Measurements from ENCODE around the gene PRPF18.
"Not testable (repeated sequence)": the region's sequence is repeated elsewhere in the genome, so short reads cannot be mapped to it uniquely, and the experiment has no call there.

The PRPF18 gene, protein sequence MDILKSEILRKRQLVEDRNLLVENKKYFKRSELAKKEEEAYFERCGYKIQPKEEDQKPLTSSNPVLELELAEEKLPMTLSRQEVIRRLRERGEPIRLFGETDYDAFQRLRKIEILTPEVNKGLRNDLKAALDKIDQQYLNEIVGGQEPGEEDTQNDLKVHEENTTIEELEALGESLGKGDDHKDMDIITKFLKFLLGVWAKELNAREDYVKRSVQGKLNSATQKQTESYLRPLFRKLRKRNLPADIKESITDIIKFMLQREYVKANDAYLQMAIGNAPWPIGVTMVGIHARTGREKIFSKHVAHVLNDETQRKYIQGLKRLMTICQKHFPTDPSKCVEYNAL

DNA sequence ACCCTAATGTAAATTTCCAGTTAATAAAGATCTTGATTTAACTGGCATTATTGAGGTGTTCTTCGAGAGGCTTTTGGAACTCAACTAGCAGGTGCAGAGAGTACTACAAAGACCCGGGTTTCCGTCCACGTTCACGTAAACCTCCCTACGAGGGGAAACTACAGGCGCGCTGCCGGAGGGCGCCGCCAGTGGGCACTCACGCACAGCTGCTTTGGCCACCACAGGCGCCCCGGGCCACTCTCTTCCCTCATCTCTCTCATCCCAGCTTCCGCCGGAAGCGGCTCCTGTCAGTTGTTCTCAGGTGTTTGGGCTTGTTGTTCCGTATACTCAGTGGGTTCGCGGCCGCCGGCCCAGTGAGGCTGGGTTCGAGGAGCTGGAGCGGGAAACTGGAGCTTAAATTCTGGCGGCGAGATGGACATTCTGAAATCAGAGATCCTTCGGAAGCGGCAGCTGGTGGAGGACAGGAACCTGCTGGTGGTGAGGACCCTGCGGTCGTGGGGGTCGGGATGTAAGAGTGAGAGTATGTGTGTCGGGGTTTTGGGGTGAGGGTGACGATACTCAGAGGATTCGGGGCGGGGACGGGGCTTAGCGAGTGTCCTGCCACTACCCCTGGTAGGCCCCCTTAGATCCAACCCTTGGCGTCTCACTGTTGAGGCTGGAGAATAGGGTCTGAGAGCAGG lies at the start of gene PRPF18:
Gene PRPF18, plus strand, starts transcription at position 290 of the 680 bp plus-strand sequence. Its CDS starts 122 bp downstream, at position 412.
- peak; percentile 80 for DNase-seq (ENCODE audit: low read depth)

DNA sequence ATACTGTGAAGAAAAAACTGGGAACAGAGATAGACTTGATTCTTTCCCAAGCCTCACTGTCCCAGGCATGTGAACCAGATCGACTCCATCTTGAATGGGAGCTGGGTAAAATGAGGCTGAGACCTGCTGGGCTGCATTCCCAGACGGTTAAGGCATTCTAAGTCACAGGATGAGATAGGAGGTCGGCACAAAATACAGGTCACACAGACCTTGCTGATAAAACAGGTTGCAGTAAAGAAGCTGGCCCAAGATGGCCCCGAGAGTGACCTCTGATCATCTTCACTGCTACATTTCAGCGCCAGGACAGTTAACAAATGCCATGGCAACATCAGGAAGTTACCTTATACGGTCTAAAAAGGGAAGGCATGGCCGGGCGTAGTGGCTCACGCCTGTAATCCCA lies 48.8 kb upstream of the PRPF18 start:
- not testable (repeated sequence) for DNase-seq (ENCODE audit: low read depth)

DNA sequence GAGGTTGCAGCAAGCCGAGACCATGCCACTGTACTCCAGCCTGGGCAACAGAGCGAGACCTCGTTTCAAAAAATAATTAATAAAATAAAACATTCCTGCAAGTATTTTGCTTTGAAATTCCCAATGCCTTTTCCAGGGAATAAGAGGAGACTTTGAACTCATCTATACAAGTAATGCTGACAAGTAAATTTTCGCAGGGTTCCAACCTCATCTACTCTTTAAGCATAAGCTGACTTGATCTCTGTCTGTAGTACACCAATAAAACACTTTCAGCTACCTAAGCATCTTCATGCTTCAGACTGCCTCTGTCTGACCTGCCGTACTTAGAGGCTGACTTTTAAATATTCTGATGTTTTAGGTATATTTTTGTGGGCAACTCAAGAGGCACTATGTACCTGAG lies 44.2 kb upstream of the PRPF18 start:
- DNase-seq (ENCODE audit: low read depth), result no peak

DNA sequence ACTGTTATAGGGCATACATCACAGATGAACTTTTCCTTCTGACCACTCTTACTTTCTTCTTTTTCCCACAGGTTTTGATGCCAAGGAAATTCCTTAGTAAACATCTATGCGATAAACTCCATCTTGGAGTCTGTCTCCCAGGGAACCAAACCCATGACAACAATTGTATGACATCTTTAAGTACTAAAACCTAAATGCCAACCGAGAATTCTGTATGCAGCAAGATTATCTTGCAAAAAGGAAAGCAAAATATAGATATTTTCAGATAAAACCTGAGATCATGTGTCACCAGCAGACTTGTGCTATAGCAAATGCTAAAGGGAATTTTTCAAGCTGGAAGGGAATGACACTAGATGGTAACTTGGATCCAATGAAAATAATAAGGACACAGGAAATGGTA lies 36.0 kb upstream of the PRPF18 start:
- no peak for DNase-seq (ENCODE audit: low read depth)

DNA sequence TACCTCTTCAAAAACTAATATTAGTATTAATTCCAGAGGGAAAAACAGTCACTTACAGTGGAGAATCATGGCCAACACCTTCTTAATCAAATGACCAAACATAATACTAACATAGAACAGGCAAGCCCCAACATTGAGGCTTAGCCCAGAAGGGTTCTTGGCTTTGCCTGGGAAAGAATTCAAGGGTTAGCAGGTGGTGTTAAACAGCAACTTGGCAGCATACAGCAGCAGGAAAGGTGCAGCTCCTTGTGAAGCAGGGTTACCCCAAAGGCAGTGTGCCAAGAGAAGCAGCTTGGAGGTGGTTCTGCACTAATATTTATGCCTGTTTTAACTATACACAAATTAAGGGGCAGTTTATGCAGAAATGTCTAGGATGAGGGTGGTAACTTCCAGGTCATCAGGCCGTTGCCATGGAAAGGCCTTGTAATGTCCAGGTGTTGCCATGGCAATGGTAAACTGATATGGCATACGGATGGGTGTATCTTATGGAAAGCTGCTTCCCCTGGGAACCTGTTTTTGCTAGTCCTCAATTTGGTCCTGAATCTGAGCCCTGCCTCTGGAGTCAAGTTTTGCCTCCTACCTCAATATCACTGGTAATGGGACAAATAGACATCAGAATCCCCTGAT lies 30.8 kb upstream of the PRPF18 start:
- no peak for DNase-seq (ENCODE audit: low read depth)

DNA sequence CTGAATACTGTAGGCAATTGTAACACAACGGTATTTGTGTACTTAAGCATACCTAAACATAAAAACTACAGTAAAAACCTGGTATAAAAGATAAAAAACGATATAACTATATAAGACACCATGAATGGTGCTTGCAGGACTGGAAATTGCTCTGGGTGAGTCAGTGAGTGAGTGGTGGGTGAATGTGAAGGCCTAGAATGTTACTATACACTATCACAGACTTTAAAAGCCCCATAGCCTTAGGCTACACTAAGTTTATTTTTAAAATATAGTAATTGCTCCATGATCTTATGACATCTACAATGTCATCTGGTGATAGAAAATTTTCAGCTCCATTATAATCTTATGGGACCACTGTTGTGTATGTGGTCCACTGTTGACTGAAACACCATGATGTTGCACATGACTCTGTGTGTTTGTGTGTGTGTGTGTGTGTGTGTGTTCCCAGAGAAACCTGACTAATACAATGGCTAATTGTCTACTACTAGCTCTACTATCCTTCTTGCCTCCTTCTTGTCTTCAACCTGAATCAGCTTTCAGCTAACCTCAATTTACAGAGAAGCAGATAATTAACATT lies 27.6 kb upstream of the PRPF18 start:
- DNase-seq (ENCODE audit: low read depth), result no peak

DNA sequence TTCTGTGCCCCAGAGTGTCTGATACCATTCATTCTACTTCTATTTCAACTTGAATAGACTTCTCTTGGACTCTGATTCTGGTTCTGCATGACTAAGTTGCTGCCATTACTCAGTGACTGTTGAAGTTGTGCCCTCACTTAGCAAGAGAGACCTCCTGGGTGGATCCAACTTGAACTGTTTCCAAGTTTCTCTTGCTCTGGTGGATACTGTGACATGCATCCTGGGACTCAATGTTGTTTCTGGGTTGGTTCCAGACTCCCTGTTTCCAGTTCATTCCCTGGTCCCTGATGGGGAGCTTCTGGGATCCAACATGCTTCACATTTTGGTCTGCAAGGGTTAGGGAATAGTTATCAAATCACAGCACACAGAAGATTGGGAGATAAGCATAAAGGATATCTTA lies 26.2 kb upstream of the PRPF18 start:
- DNase-seq (ENCODE audit: low read depth), result no peak

DNA sequence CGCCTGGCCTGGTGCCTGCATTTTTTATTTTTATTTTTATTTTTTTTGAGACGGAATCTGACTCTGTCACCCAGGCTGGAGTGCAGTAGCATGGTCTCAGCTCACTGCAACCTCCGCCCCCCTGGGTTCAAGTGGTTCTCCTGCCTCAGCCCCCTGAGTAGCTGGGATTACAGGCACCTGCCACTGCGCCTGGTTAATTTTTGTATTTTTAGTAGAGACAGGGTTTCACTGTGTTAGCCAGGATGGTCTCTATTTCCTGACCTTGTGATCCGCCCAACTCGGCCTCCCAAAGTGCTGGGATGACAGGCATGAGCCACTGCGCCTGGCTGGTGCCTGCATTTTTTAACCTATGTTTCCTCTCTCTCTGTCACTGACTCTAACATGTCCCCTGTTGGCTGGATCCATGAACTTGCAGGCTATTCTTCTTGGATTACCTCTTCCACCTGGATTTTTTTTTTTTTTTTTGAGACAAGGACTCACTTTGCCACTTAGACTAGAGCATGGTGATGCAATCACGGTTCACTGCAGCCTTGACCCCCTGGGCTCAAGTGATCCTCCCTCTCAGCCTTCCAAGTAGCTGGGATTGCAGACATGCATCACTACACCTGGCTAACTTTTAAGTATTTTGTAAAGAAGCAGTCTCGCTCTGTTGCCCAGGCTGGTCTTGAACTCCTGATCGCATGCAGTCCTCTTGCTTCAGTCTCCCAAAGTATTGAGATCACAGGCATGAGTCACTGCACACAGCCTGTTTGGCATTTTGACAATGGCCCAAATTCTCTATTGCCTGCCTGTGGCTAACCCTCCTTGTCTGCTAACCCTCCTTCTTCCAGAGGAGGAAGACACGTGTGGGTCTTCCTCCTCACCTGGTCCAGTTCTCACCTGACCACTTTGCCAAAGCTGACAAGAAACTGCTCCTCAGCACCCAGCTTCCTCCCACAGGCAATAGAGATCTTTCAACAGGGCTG lies 23.0 kb upstream of the PRPF18 start:
- DNase-seq (ENCODE audit: low read depth), result no peak

DNA sequence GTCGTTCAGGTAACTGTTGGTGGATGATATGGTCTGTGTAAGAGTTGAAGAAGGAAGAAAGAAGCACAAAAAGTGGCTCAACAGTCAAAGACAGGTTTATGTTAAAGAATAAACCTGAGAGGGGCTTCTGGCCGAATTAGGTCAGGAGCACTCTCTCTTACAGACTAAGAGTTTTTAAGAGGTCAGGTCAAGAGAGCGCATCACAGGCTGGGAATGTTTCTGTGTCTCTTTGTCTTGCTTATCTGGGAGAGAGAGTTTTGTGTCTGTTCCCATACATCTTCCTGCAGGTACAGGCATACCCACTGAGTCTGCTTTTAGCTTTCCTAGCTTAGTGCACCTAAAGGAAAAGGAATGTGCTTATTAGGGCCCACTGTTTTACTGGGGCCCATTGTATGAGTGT lies 22.2 kb upstream of the PRPF18 start:
- DNase-seq (ENCODE audit: low read depth), result no peak

DNA sequence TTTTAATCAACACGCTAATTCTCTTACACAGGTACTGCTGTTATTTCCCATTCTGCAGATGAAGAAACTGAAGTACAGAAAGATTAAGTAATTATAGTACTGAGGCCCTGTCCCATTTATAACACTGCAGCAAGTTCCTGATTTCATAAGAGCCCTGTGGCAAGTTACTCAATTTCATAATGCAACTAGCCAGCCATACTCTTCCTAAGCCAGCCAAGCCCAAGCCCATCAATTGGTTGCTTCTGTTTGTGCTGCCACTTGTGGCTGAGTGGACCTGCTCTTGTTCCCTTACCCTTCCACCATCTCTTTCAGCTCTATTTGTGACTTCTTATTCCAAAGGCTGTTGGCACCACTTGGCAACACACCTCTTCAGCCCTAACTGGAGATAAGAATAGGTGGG lies 19.7 kb upstream of the PRPF18 start:
- DNase-seq (ENCODE audit: low read depth), result no peak

DNA sequence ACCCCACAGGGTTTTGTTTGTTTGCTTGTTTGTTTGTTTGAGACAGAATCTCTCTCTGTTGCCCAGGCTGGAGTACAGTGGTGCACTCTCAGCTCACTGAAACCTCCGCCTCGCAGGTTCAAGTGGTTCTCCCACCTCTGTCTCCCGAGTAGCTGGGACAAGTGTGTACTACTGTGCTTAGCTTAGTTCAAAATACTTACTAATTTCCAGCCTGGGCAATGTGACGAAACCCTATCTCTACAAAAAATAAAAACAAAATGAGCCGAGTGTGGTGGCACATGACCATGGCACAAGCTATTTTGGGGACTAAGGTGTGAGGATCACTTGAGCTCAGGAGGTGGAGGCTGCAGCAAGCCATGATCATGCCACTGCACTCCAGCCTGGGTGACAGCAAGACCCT lies 15.2 kb upstream of the PRPF18 start:
- DNase-seq (ENCODE audit: low read depth), result no peak

DNA sequence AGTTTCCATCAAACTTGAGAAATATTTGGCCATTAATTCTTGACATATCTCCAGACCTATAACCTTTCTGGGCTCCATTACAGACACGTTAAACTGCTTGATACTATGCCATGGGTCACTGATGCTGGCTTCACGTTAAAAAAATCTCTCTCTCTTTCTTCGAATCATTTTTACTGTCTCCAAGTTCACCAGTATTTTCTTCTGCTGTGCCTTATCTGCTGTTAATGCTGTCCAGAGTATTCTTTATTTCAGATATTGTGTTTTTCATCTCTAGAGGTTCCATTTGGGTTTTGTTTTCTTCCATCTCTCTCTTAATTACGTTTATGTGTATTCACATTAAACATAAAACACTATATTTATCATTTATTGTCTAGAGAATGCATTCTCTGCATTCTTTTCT lies 12.8 kb upstream of the PRPF18 start:
- DNase-seq (ENCODE audit: low read depth), result no peak

DNA sequence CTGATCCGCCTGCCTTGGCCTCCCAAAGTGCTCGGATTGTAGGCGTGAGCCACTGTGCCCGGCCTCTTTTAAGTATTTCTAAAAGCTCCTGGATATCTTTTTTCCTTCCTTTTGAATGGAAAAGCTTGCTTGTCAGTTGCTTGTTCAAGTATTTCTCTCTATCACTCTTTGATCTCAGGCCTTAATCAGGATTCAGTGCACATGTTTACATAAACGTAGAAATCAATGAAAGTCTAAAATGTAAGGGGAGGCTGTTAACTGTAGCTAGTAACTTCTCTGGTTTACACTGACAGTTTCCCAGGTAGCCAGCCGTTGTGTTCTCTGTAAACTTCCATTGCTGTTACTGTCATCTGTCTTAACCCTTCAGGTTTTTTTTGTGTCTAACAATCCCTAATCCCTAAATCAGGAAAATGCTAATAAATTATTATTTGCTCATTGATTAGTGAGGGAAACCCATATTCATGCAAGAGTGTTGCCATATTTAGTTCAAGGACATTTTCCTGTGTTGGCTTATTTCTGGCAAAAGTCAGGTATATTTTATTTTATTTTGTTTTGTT lies 1.5 kb upstream of the PRPF18 start:
- no peak for DNase-seq (ENCODE audit: low read depth)

DNA sequence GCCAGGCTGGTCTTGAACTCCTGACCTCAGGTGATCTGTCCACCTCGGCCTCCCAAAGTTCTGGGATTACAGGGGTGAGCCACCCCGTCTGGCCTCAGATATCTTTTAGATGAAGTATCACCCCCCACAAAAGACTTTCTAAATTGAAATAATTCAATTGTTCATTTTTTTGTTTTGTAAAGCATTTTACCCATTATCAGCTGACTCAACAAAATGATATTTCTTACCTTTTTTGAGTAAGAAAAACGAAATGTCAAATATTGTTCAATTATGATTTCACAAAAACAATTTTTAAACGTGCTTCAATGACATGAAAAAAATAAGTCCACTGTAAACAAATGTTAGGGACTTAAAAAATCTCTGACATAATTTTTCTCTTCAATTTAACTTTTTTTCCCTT lies 822 bp upstream of the PRPF18 start:
- no peak for DNase-seq (ENCODE audit: low read depth)

DNA sequence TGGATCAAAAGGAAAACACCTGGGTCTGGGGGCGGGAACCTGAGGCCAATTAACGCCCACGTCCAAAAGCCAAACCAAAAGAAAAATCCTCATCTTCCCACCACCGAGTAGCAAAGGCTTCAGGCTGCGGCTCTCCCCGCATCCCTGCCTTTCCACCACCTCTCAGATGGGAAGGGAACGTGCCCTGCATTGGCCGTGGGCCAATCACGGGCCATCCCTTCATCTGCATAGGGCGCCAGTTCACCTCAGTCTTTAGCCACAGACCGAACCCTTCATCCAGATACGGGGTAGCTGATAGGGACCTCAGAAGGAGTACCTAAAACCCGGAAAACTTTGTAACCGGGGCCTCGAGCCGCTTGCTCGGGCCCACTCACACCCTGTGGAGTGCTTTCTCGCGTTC lies 626 bp downstream of the PRPF18 start:
- no peak for DNase-seq (ENCODE audit: low read depth)

DNA sequence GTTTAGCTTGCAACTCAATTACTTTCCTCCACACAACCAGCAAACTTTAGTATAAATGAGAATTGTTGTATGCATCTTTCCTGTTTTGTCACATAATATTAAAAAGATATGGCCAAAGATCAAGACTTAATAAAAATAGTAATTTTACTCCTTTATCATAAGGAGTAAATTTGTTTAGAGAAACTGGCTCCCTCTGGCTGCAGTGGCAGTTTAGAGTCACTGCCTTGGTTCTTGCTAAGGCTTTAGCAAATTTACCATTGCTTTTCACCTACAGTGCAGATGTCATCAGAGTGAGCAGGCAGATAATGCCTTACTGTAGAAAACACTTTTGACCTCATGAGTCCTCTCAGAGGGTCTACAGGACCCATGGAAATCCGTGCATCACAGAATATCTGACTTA lies 2.6 kb downstream of the PRPF18 start:
- no peak for DNase-seq (ENCODE audit: low read depth)

DNA sequence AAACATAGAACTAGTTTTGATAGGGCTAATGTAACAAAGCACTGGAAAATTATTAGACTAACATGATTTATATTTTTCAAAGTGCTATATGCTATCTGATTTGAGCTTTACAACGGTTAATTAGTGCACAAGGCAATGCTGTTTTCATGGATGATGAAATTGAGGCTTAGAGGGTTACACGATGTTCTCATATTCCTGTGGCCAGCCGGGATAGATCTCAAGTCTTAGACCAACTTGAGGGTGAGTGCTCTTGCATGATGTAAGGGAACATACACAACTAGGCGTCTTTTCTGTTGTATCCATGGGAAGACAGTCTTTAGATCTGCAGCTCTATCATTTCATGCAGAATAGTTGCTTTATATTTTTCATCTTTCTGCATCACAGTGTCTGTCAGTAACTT lies 4.1 kb downstream of the PRPF18 start:
- DNase-seq (ENCODE audit: low read depth), result no peak

DNA sequence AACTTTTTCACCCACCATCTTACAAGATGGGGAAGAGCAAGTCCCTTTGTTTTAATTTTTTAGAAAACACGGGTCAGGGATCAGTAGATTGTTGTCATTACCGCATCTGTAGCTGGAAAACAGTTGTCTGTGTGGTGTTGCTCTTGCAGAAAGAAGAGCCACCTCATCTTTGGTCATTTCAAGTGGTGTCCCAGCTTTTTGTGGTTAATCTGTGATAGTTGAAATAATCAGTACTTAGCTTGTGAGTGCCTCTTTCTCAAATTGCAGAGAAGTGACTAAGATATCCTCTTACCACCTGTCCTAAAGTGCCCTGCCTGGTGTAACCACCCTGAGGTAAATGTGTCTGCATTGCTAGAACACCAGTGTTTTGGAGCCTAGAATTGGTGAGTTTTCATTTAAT lies 5.5 kb downstream of the PRPF18 start:
- DNase-seq (ENCODE audit: low read depth), result no peak

DNA sequence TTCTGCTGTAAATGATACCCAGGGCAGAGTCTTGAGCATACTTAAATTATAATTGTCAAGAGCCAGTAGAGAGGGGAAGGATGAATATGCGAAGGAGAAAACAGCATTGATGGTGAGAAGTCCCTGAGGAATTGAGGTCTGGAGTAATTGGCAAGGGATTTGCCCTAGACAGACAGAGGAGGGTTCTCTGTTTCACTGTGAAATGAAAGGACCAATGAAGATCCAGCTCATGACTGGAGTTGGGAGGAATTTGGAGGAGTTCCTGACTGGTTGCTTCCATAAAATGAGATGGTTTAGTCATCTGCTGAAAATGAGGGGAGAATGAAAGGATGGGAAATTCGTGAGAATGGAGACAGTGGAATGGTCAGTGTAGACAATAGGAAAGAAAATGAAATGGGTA lies 6.8 kb downstream of the PRPF18 start:
- DNase-seq (ENCODE audit: low read depth), result no peak

DNA sequence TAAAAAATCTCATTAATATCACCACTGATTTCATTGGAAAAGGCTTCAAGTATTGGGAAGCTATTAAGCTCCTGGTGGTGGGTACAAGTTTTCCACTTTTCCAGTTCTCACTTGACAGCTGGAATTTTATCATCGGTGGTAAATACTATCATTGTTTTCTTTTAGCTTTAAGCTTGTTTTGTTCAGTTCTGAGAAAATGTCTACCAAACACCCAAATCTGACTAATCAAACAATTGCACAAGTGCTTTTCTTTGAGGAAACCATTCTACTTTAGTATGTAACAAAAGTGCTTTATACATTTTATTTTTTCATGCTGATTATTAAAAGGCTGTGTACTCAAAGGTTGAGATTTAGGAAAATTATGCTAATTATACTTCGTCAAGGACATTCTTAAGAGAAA lies 7.9 kb downstream of the PRPF18 start:
- no peak for DNase-seq (ENCODE audit: low read depth)

DNA sequence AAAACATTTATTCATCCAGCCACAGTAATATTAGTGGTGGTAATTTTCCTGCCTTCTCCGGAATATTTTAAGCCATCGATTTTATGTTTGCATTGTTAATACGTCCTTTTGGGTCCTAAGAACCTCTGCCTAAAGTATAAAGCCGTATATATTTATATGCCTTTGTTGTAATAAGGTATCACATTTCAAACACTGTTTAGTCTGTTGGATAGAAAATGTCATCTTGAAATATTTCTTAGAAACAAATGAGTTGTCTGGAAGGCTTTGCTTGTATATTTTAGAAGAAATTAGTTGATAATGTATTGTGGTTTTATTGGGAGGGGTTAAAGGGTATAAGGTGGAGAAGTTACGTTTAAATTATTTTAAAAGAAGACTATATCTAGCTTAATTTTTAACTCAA lies 11.1 kb downstream of the PRPF18 start:
- no peak for DNase-seq (ENCODE audit: low read depth)

Data from stimulated activated CD8-positive, alpha-beta memory T cell treated with anti-CD3 and anti-CD28 coated beads, Interleukin-15, amount 100 ng/mL, for 24 hours (primary cell).